K562 (cell line): ENCODE data around the gene RBM45. TPM values are rescaled to one million over a fixed set of nuclear protein-coding genes. Genes with fewer than 3 reads are reported as not detected.
A peak's percentile ranks its signal among the peaks of the same experiment; 100 is the strongest.

Experiments
- ATAC-seq: fragments of 200-7000 bp; cut with Tn5 transposase; 3 replicates; pipeline ENCODE4 v1.9.1; 2020; ENCODE audit warnings: moderate library complexity
- BruUV-seq: library from RNA; stranded (reverse); fragments of 400-500 nt; replicated peaks from 2 replicates; lab custom pipeline; 2021; lab: Mats Ljungman, UMichigan
- CTCF ChIA-PET: fragments of 300-600 bp; formaldehyde crosslinking; extraction: SDS; loops from one replicate; lab custom pipeline; 2021; ENCODE audit warnings: low intra/inter-chr PET ratio; lab: Yijun Ruan, JAX
- POLR2A ChIA-PET: fragments of 300-600, 350-650 bp; sonication (Branson Sonifier 250); formaldehyde crosslinking; extraction: SDS; loops from one replicate; lab custom pipeline; 2021; ENCODE audit warnings: antibody characterized with exemption, inconsistent platforms; lab: Yijun Ruan, JAX
- DNase-seq, 4 experiments: peaks; one replicate each; pipeline versions ENCODE4 v3.0.0 to v3.0.0-alpha.2; 2011 to 2018; ENCODE audit warnings: low spot score in 3 of 4, mixed read lengths in 3 of 4; ENCODE audit errors: extremely low read depth in 1 of 4
- FAIRE-seq: peaks from 2 replicates; lab custom pipeline; 2011; peaks lifted over from hg19 to GRCh38; lab: Jason Lieb, UNC
- H2AFZ ChIP-seq: 2 replicates; pipeline ENCODE4 v1.6.0; 2011; ENCODE audit warnings: low read depth, low read length, control low read depth, inconsistent platforms
- H3K27ac ChIP-seq: fragments of 200-600 bp; 3 replicates; pipeline ENCODE4 v1.8.0; 2011; ENCODE audit warnings: low read depth, mild to moderate bottlenecking, control low read depth, inconsistent platforms, low read length, moderate library complexity, mixed read lengths; ENCODE audit errors: extremely low read depth
- H3K27me3 ChIP-seq, 2 experiments: fragments of 300-600 bp in 1 of 2; 2 replicates in 1 of 2; 3 replicates in 1 of 2; pipeline versions ENCODE4 v1.6.0 to v1.8.0; 2011; ENCODE audit warnings: inconsistent platforms in 2 of 2, low read length in 2 of 2, mild to moderate bottlenecking in 1 of 2, mixed read lengths in 1 of 2, moderate library complexity in 1 of 2; ENCODE audit not compliant: control insufficient read depth in 2 of 2, insufficient read depth in 2 of 2
- H3K36me3 ChIP-seq: fragments of 300-600 bp; 3 replicates; pipeline ENCODE4 v1.8.0; 2011; ENCODE audit warnings: mild to moderate bottlenecking, low read length, inconsistent platforms; ENCODE audit not compliant: control insufficient read depth, insufficient read depth
- H3K4me1 ChIP-seq, 2 experiments: fragments of 200-600 bp in 1 of 2; replicated peaks in 1 of 2; 2 replicates in 1 of 2; 3 replicates in 1 of 2; pipeline versions ENCODE4 v1.5.1 to v1.8.0; 2011; ENCODE audit warnings: inconsistent platforms in 2 of 2, low read length in 2 of 2, mild to moderate bottlenecking in 1 of 2, mixed read lengths in 1 of 2, moderate library complexity in 1 of 2; ENCODE audit not compliant: control insufficient read depth in 2 of 2, insufficient read depth in 2 of 2
- H3K4me2 ChIP-seq: 2 replicates; pipeline ENCODE4 v1.6.1; 2011; ENCODE audit warnings: low read length, control low read depth, inconsistent platforms, mixed read lengths; ENCODE audit not compliant: insufficient read depth
- H3K4me3 ChIP-seq: fragments of 200-600 bp; sonication (generic), shearing (Covaris generic); 2 replicates; pipeline ENCODE4 v1.5.1; 2016; ENCODE audit warnings: control low read depth, inconsistent platforms
- H3K79me2 ChIP-seq: fragments of 200-600 bp; 3 replicates; pipeline ENCODE4 v1.8.0; 2011; ENCODE audit warnings: low read length, inconsistent platforms; ENCODE audit not compliant: control insufficient read depth, insufficient read depth
- H3K9ac ChIP-seq, 2 experiments: 2 replicates each; pipeline versions ENCODE4 v1.6.0 to v1.6.1; 2011; ENCODE audit warnings: low read depth in 2 of 2, low read length in 2 of 2, control low read depth in 1 of 2, inconsistent platforms in 1 of 2, mild to moderate bottlenecking in 1 of 2, mixed read lengths in 1 of 2; ENCODE audit not compliant: insufficient read depth in 1 of 2
- H3K9me1 ChIP-seq: one replicate; pipeline ENCODE4 v1.6.0; 2011; ENCODE audit warnings: inconsistent platforms, mild to moderate bottlenecking, low read length, moderate library complexity; ENCODE audit not compliant: control insufficient read depth, insufficient read depth
- H3K9me3 ChIP-seq: replicated peaks from 2 replicates; pipeline ENCODE4 v1.5.1; 2011; ENCODE audit warnings: low read depth, low read length, inconsistent platforms; ENCODE audit not compliant: control insufficient read depth, insufficient read depth
- H4K20me1 ChIP-seq: replicated peaks from 2 replicates; pipeline ENCODE4 v1.6.1; 2011; ENCODE audit warnings: low read length, inconsistent platforms, mixed read lengths; ENCODE audit not compliant: control insufficient read depth, insufficient read depth
- BACH1 ChIP-seq: fragments of 200-800 bp; sonication (Bioruptor generic); IDR thresholded peaks from 2 replicates; pipeline ENCODE4 v1.6.1; 2016; ENCODE audit warnings: missing genetic modification characterization, missing compliant biosample characterization
- GATAD2A ChIP-seq: fragments of 450-650 bp; IDR thresholded peaks from 2 replicates; pipeline ENCODE4 v1.6.1; 2017
- KAT2B ChIP-seq: IDR thresholded peaks from one replicate; pipeline ENCODE4 v1.6.1; 2012; ENCODE audit warnings: low read depth, mild to moderate bottlenecking, control low read depth, inconsistent platforms, low read length, moderate library complexity
- NFIC ChIP-seq: fragments of 450-650 bp; IDR thresholded peaks from 2 replicates; pipeline ENCODE4 v1.6.1; 2017; ENCODE audit warnings: mild to moderate bottlenecking, inconsistent platforms
- POLR2H ChIP-seq: IDR thresholded peaks from 2 replicates; pipeline ENCODE4 v1.6.1; 2016; ENCODE audit warnings: missing genetic modification characterization, low read depth, mild to moderate bottlenecking, control low read depth, missing compliant biosample characterization, moderate library complexity
- PTBP1 ChIP-seq: fragments of 200-400 bp; formaldehyde crosslinking; IDR thresholded peaks from 2 replicates; pipeline ENCODE4 v1.6.1; 2017; ENCODE audit warnings: low read depth, low read length
- RBM17 ChIP-seq: fragments of 200-400 bp; formaldehyde crosslinking; IDR thresholded peaks from 2 replicates; pipeline ENCODE4 v1.6.1; 2017; ENCODE audit warnings: low read depth, mild to moderate bottlenecking, low read length, borderline replicate concordance
- SIX5 ChIP-seq, 2 experiments: IDR thresholded peaks; 2 replicates each; pipeline ENCODE4 v1.6.1; 2011; ENCODE audit warnings: low read length in 2 of 2, borderline replicate concordance in 1 of 2, low read depth in 1 of 2, mild to moderate bottlenecking in 1 of 2, moderate library complexity in 1 of 2; ENCODE audit not compliant: insufficient read depth in 1 of 2
- ZFP1 ChIP-seq: fragments of 450-650 bp; formaldehyde crosslinking; IDR thresholded peaks from 2 replicates; pipeline ENCODE4 v1.4.0; 2020; ENCODE audit warnings: mild to moderate bottlenecking, mixed read lengths
- ZNF274 ChIP-seq: IDR thresholded peaks from 2 replicates; pipeline ENCODE4 v1.6.1; 2011; ENCODE audit warnings: low read depth, mild to moderate bottlenecking, low read length, moderate library complexity, borderline replicate concordance
- ZNF316 ChIP-seq: fragments of 450-650 bp; IDR thresholded peaks from 2 replicates; pipeline ENCODE4 v1.6.1; 2016
- ZNF445 ChIP-seq: fragments of 250-450 bp; sonication (Bioruptor Pico); IDR thresholded peaks from 2 replicates; pipeline ENCODE4 v1.4.0; 2020; ENCODE audit warnings: low read depth, mild to moderate bottlenecking, moderate library complexity
- WGBS: fragments of 100-300 bp; shearing (Covaris generic); methylation state at CpG from one replicate; pipeline ENCODE4 v1.1.6; 2016; ENCODE audit warnings: low coverage, mixed read lengths; ENCODE audit not compliant: insufficient coverage; ENCODE audit errors: missing lambda C conversion rate; 5-methylcytosine and 5-hydroxymethylcytosine counted together
- in situ Hi-C: fragments of 300-500 bp; cut with MboI; formaldehyde crosslinking; loops from 4 replicates; pipeline ENCODE4 v1.15.0; 2018; ENCODE audit warnings: inconsistent platforms, mixed read lengths
- intact Hi-C: fragments of 100-400 bp; cut with micrococcal nuclease; formaldehyde crosslinking; loops from 2 replicates; pipeline ENCODE4 v1.14.2; 2022
- polyA plus RNA-seq, 8 experiments: library from polyadenylated mRNA; depleted of rRNA in 4 of 8; stranded (reverse) in 5 of 8; unstranded in 3 of 8; fragments of >200 nt; fragmentation: Nextera tagmentation in 2 of 8; fragmentation: Illumina TruSeq in 1 of 8; extraction: Ambion mirVana in 2 of 8; extraction: Trizol in 1 of 8; gene quantifications; 2 replicates each; pipeline versions ENCODE4 v1.2.1 to v1.2.3, GENCODE V29; 2011 to 2014; ENCODE audit warnings: inconsistent platforms in 1 of 8, missing spikeins in 1 of 8
- total RNA-seq, 7 experiments: library from RNA; depleted of rRNA in 6 of 7; stranded (reverse); fragments of >200 nt in 6 of 7; fragmentation: Illumina TruSeq in 2 of 7; extraction: Trizol in 2 of 7; gene quantifications; 2 replicates each; pipeline versions ENCODE4 v1.2.1 to v1.2.3, GENCODE V29; 2011 to 2021; ENCODE audit warnings: low replicate concordance in 1 of 7
- TF ChIP-seq, protein P1 (sequence below): fragments of 200-600 bp; sonication (generic); IDR thresholded peaks from one replicate; pipeline ENCODE4 v1.6.1; 2012; ENCODE audit warnings: mild to moderate bottlenecking, low read depth, low read length, inconsistent platforms

The RBM45 gene
- total and polyA plus RNA-seq, 9 of the 15 experiments (the other 6 are each of a cell fraction or from before 2014, with no cell fraction given) = 6.7 to 22.0 (median 15.0) TPM

- 13% methylated on average over 3 of the region's 3 CpGs for WGBS
- no peak for TF ChIP-seq RBM17
- no peak for TF ChIP-seq BACH1 (tag)
- no peak for TF ChIP-seq SIX5 (IDR thresholded peaks at IDR 0.05; ENCODE audit: borderline replicate concordance in 1 of 2, insufficient read depth in 1 of 2, low read depth in 1 of 2, low read length in 2 of 2)
- TF ChIP-seq GATAD2A = no peak
- TF ChIP-seq PTBP1 = no peak
- no peak for TF ChIP-seq ZNF316
- TF ChIP-seq, protein P1, sequence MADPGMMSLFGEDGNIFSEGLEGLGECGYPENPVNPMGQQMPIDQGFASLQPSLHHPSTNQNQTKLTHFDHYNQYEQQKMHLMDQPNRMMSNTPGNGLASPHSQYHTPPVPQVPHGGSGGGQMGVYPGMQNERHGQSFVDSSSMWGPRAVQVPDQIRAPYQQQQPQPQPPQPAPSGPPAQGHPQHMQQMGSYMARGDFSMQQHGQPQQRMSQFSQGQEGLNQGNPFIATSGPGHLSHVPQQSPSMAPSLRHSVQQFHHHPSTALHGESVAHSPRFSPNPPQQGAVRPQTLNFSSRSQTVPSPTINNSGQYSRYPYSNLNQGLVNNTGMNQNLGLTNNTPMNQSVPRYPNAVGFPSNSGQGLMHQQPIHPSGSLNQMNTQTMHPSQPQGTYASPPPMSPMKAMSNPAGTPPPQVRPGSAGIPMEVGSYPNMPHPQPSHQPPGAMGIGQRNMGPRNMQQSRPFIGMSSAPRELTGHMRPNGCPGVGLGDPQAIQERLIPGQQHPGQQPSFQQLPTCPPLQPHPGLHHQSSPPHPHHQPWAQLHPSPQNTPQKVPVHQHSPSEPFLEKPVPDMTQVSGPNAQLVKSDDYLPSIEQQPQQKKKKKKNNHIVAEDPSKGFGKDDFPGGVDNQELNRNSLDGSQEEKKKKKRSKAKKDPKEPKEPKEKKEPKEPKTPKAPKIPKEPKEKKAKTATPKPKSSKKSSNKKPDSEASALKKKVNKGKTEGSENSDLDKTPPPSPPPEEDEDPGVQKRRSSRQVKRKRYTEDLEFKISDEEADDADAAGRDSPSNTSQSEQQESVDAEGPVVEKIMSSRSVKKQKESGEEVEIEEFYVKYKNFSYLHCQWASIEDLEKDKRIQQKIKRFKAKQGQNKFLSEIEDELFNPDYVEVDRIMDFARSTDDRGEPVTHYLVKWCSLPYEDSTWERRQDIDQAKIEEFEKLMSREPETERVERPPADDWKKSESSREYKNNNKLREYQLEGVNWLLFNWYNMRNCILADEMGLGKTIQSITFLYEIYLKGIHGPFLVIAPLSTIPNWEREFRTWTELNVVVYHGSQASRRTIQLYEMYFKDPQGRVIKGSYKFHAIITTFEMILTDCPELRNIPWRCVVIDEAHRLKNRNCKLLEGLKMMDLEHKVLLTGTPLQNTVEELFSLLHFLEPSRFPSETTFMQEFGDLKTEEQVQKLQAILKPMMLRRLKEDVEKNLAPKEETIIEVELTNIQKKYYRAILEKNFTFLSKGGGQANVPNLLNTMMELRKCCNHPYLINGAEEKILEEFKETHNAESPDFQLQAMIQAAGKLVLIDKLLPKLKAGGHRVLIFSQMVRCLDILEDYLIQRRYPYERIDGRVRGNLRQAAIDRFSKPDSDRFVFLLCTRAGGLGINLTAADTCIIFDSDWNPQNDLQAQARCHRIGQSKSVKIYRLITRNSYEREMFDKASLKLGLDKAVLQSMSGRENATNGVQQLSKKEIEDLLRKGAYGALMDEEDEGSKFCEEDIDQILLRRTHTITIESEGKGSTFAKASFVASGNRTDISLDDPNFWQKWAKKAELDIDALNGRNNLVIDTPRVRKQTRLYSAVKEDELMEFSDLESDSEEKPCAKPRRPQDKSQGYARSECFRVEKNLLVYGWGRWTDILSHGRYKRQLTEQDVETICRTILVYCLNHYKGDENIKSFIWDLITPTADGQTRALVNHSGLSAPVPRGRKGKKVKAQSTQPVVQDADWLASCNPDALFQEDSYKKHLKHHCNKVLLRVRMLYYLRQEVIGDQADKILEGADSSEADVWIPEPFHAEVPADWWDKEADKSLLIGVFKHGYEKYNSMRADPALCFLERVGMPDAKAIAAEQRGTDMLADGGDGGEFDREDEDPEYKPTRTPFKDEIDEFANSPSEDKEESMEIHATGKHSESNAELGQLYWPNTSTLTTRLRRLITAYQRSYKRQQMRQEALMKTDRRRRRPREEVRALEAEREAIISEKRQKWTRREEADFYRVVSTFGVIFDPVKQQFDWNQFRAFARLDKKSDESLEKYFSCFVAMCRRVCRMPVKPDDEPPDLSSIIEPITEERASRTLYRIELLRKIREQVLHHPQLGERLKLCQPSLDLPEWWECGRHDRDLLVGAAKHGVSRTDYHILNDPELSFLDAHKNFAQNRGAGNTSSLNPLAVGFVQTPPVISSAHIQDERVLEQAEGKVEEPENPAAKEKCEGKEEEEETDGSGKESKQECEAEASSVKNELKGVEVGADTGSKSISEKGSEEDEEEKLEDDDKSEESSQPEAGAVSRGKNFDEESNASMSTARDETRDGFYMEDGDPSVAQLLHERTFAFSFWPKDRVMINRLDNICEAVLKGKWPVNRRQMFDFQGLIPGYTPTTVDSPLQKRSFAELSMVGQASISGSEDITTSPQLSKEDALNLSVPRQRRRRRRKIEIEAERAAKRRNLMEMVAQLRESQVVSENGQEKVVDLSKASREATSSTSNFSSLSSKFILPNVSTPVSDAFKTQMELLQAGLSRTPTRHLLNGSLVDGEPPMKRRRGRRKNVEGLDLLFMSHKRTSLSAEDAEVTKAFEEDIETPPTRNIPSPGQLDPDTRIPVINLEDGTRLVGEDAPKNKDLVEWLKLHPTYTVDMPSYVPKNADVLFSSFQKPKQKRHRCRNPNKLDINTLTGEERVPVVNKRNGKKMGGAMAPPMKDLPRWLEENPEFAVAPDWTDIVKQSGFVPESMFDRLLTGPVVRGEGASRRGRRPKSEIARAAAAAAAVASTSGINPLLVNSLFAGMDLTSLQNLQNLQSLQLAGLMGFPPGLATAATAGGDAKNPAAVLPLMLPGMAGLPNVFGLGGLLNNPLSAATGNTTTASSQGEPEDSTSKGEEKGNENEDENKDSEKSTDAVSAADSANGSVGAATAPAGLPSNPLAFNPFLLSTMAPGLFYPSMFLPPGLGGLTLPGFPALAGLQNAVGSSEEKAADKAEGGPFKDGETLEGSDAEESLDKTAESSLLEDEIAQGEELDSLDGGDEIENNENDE = no peak
- TF ChIP-seq ZFP1 (CRISPR knock-in tag) = no peak
- TF ChIP-seq NFIC = no peak
- no peak for TF ChIP-seq POLR2H
- TF ChIP-seq ZNF445 (CRISPR knock-in tag) = no peak
- TF ChIP-seq KAT2B = no peak
- TF ChIP-seq ZNF274 = no peak
Observed at GRCh38 chr2:178152033-178152432, 39.8 kb downstream of the RBM45 start.

More at GRCh38 chr2:178152033-178152432, 39.8 kb downstream of the RBM45 start:
- Histone ChIP-seq H3K4me3 (no peak overlapping the region), H3K9me3 (no peaks in the 10 kb centered on the region), H3K36me3 (no peaks in the 10 kb centered on the region), H3K79me2 (no peaks in the 10 kb centered on the region), H3K27me3 (peaks cover 2 to 4% of the 10 kb centered on the region in 2 experiments; a peak in 1 of 5 replicates), H3K9me1 (no peaks in the 10 kb centered on the region), H3K27ac (no peak overlapping the region), H3K9ac (no peak overlapping the region), H2AFZ (peak overlapping the region; percentile 20; the same call in 1 of the 2 replicates), H4K20me1 (no peaks in the 10 kb centered on the region), H3K4me1 (no peaks in the 10 kb centered on the region), H3K4me2 (no peak overlapping the region)
- intact Hi-C loops = no loop called here
- ChIA-PET CTCF (no interaction called here), POLR2A (interaction anchor here (0.6 kb wide), 2 partner anchors 145 to 218 kb away, joined by 3 read pairs; no protein-coding TSS in a partner anchor)
- in situ Hi-C loops = no loop called here
- FAIRE-seq = no peak
- BruUV-seq = no TSS peak
- DNase-seq = no peak
- ATAC-seq = no peak
